OCI-LY3 (cell line): ENCODE results near the gene ARHGAP10.
A peak's percentile ranks its signal among the peaks of the same experiment; 100 is the strongest.

Experiments
- CTCF ChIP-seq: fragments of 200-600, 300-600 bp; sonication (generic); IDR thresholded peaks from 2 replicates; pipeline ENCODE4 v1.5.1; 2014; ENCODE audit warnings: antibody characterized with exemption, low read length, low read depth
- EZH2phosphoT487 ChIP-seq: fragments of 200-600 bp; shearing (Covaris generic); IDR thresholded peaks from 2 replicates; pipeline ENCODE4 v1.6.1; 2018; ENCODE audit warnings: antibody characterized with exemption, mixed run types, low read depth

DNA sequence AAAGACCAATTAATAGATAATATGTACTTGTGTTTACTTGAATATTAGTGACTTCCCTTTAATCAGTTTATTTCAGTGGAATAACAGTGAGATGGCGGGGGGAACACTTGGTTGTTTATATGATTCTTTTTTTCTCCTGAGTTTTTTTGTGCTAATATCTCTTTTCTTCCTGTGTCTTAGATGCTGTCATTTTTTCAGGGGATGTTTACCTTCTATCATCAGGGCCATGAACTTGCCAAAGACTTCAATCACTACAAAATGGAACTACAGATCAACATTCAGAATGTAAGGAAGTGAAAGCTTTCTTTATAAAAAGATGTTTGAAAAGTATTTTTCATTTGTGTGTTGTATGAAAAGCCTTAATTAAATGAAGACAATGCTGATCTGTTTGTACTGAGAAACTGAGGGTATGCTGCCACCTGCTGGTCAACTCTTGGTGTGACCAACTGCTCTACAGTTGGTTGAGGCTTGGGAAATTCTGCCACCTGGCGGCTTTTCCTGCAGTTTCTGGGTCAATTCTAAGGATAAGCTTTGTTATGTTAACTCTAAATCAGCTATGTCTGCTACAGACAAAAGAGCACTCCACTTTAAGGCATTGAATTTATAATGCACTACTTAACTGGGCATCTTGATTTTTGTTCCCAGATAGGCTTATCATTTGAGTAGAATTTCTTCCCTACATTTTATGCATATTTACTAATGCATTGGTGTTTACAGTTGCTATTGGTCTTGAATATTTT is 134.8 kb downstream of the ARHGAP10 start:
- peak; percentile 100 for TF ChIP-seq CTCF
- TF ChIP-seq EZH2phosphoT487: no peak
